GM21717 (cell line): Measurements from ENCODE around the gene XIRP2.

Experiments
- ATAC-seq: cut with Tn5 transposase; IDR thresholded peaks from one replicate; pipeline ENCODE4 v1.9.1; 2021; ENCODE audit warnings: mild to moderate bottlenecking, moderate library complexity; ENCODE audit not compliant: unreplicated experiment

XIRP2 gene

GRCh38 chr2:167271932-167272331 is 383.7 kb downstream of the XIRP2 start:
- ATAC-seq = no peak

- ATAC-seq = no peak
Observed at GRCh38 chr2:167275046-167275445, 386.8 kb downstream of the XIRP2 start.

GRCh38 chr2:167279810-167280209 is 391.5 kb downstream of the XIRP2 start:
- ATAC-seq = no peak

- ATAC-seq = no peak
Observed at GRCh38 chr2:167287212-167287611, 398.9 kb downstream of the XIRP2 start.

GRCh38 chr2:167289651-167290410 is 401.6 kb downstream of the XIRP2 start:
- ATAC-seq = no peak

GRCh38 chr2:167292430-167293171 is 404.3 kb downstream of the XIRP2 start, which contains the start of gene B3GALT1:
B3GALT1 (plus strand) TSS chr2:167293001.
- ATAC-seq = peak; percentile 100

- peak; percentile 8 for ATAC-seq
Observed at GRCh38 chr2:167293172-167293781, 405.0 kb downstream of the XIRP2 start.

- no peak for ATAC-seq
Observed at GRCh38 chr2:167293943-167294775, 405.9 kb downstream of the XIRP2 start.

- ATAC-seq = no peak
Observed at GRCh38 chr2:167294776-167295140, 406.5 kb downstream of the XIRP2 start.

- ATAC-seq = no peak
Observed at GRCh38 chr2:167297292-167297691, 409.0 kb downstream of the XIRP2 start.

GRCh38 chr2:167298017-167298416 is 409.7 kb downstream of the XIRP2 start:
- no peak for ATAC-seq
